ENCODE results near the gene CDK5RAP2.

CDK5RAP2 gene

GRCh38 chr9:120436983-120437475 is 142.9 kb downstream of the CDK5RAP2 start:
- DNase-seq (ENCODE audit: low spot score): no peak

GRCh38 chr9:120436446-120436845 is 143.5 kb downstream of the CDK5RAP2 start:
- DNase-seq (ENCODE audit: low spot score): no peak

GRCh38 chr9:120435091-120435490 is 144.9 kb downstream of the CDK5RAP2 start:
- DNase-seq (ENCODE audit: low spot score): no peak

- no peak for DNase-seq (ENCODE audit: low spot score)
Observed at GRCh38 chr9:120434532-120434931, 145.4 kb downstream of the CDK5RAP2 start.

- no peak for DNase-seq (ENCODE audit: low spot score)
Observed at GRCh38 chr9:120433701-120434100, 146.3 kb downstream of the CDK5RAP2 start.

GRCh38 chr9:120432600-120432999 is 147.4 kb downstream of the CDK5RAP2 start:
- DNase-seq (ENCODE audit: low spot score): no peak

- DNase-seq (ENCODE audit: low spot score): no peak
Observed at GRCh38 chr9:120431268-120431667, 148.7 kb downstream of the CDK5RAP2 start.

GRCh38 chr9:120424248-120424647 is 155.7 kb downstream of the CDK5RAP2 start:
- no peak for DNase-seq (ENCODE audit: low spot score)

GRCh38 chr9:120423812-120424211 is 156.2 kb downstream of the CDK5RAP2 start:
- no peak for DNase-seq (ENCODE audit: low spot score)

GRCh38 chr9:120421977-120422376 is 158.0 kb downstream of the CDK5RAP2 start:
- no peak for DNase-seq (ENCODE audit: low spot score)

GRCh38 chr9:120418315-120418714 is 161.7 kb downstream of the CDK5RAP2 start:
- no peak for DNase-seq (ENCODE audit: low spot score)

GRCh38 chr9:120416781-120417427 is 163.1 kb downstream of the CDK5RAP2 start:
- DNase-seq (ENCODE audit: low spot score): no peak

GRCh38 chr9:120413121-120414048 is 166.6 kb downstream of the CDK5RAP2 start:
- DNase-seq (ENCODE audit: low spot score): no peak

GRCh38 chr9:120412425-120412951 is 167.5 kb downstream of the CDK5RAP2 start:
- no peak for DNase-seq (ENCODE audit: low spot score)

- DNase-seq (ENCODE audit: low spot score): no peak
Observed at GRCh38 chr9:120411862-120412424, 168.0 kb downstream of the CDK5RAP2 start.

GRCh38 chr9:120410925-120411501 is 169.0 kb downstream of the CDK5RAP2 start:
- DNase-seq (ENCODE audit: low spot score): no peak

- no peak for DNase-seq (ENCODE audit: low spot score)
Observed at GRCh38 chr9:120408680-120409258, 171.2 kb downstream of the CDK5RAP2 start.

- DNase-seq (ENCODE audit: low spot score): no peak
Observed at GRCh38 chr9:120405860-120406259, 174.1 kb downstream of the CDK5RAP2 start.

GRCh38 chr9:120405134-120405533 is 174.8 kb downstream of the CDK5RAP2 start:
- DNase-seq (ENCODE audit: low spot score): no peak

- no peak for DNase-seq (ENCODE audit: low spot score)
Observed at GRCh38 chr9:120403543-120403856, 176.5 kb downstream of the CDK5RAP2 start.

- no peak for DNase-seq (ENCODE audit: low spot score)
Observed at GRCh38 chr9:120402741-120403542, 177.0 kb downstream of the CDK5RAP2 start.

All from ecto neural progenitor cell (in vitro differentiated cells).